ENCODE measurements around the gene NPNT.

NPNT gene

GRCh38 chr4:105924341-105924740 is 29.1 kb downstream of the NPNT start:
- Histone ChIP-seq H3K36me3 (ENCODE audit: insufficient read depth, low read length) (no peaks in the 10 kb centered on the region), H3K9me2 (replicated peaks; ENCODE audit: low read depth, low read length) (no peaks in the 10 kb centered on the region), H3K4me2 (ENCODE audit: low read depth, low read length, poor library complexity, severe bottlenecking) (peak overlapping the region; percentile 68), H3K4me3 (ENCODE audit: low read length, poor library complexity, severe bottlenecking) (peak overlapping the region; percentile 51), H3K9me3 (ENCODE audit: insufficient read depth, low read depth, low read length) (no peaks in the 10 kb centered on the region), H3K4me1 (ENCODE audit: insufficient read depth, low read length, poor library complexity, severe bottlenecking) (peaks cover 30% of the 10 kb centered on the region), H3K9ac (ENCODE audit: low read depth, low read length, poor library complexity, severe bottlenecking) (no peak overlapping the region), H4K20me1 (ENCODE audit: insufficient read depth, low read length, poor library complexity, severe bottlenecking) (no peaks in the 10 kb centered on the region), H2AFZ (ENCODE audit: low read length) (no peak overlapping the region), H3K79me2 (ENCODE audit: insufficient read depth, low read length) (no peaks in the 10 kb centered on the region), H3F3A (ENCODE audit: low read depth) (no peaks in the 10 kb centered on the region; the same call in 1 of the 2 replicates), H3K27me3 (ENCODE audit: insufficient read depth, low read length, poor library complexity, severe bottlenecking) (no peaks in the 10 kb centered on the region)
- TF ChIP-seq CTCF (conservative IDR thresholded peaks at IDR 0.05; ENCODE audit: low read length) (no peak), EZH2phosphoT487 (IDR thresholded peaks at IDR 0.05; ENCODE audit: borderline replicate concordance) (no peak)

- no peaks in the 10 kb centered on the region for H4K20me1 ChIP-seq (ENCODE audit: insufficient read depth, low read length, poor library complexity, severe bottlenecking)
- no peaks in the 10 kb centered on the region for H3K9me2 ChIP-seq (replicated peaks; ENCODE audit: low read depth, low read length)
- no peaks in the 10 kb centered on the region for H3K79me2 ChIP-seq (ENCODE audit: insufficient read depth, low read length)
- no peaks in the 10 kb centered on the region for H3K27me3 ChIP-seq (ENCODE audit: insufficient read depth, low read length, poor library complexity, severe bottlenecking)
- H3K4me1 ChIP-seq (ENCODE audit: insufficient read depth, low read length, poor library complexity, severe bottlenecking): no peaks in the 10 kb centered on the region
- no peaks in the 10 kb centered on the region for H3F3A ChIP-seq (ENCODE audit: low read depth)
- H3K4me3 ChIP-seq (ENCODE audit: low read length, poor library complexity, severe bottlenecking): no peak overlapping the region
- H2AFZ ChIP-seq (ENCODE audit: low read length): peak overlapping the region; percentile 74; the same call in 1 of the 2 replicates
- TF ChIP-seq CTCF (conservative IDR thresholded peaks at IDR 0.05; ENCODE audit: low read length) (no peak), EZH2phosphoT487 (IDR thresholded peaks at IDR 0.05; ENCODE audit: borderline replicate concordance) (no peak)
- H3K9ac ChIP-seq (ENCODE audit: low read depth, low read length, poor library complexity, severe bottlenecking): no peak overlapping the region
- H3K9me3 ChIP-seq (ENCODE audit: insufficient read depth, low read depth, low read length): no peaks in the 10 kb centered on the region
- no peaks in the 10 kb centered on the region for H3K36me3 ChIP-seq (ENCODE audit: insufficient read depth, low read length)
- no peak overlapping the region for H3K4me2 ChIP-seq (ENCODE audit: low read depth, low read length, poor library complexity, severe bottlenecking)
Measured at GRCh38 chr4:105930698-105931097, 35.4 kb downstream of the NPNT start.

GRCh38 chr4:105933083-105933482 is 37.8 kb downstream of the NPNT start:
- Histone ChIP-seq H3K4me3 (ENCODE audit: low read length, poor library complexity, severe bottlenecking) (no peak overlapping the region), H3K4me2 (ENCODE audit: low read depth, low read length, poor library complexity, severe bottlenecking) (no peak overlapping the region)

More at GRCh38 chr4:105933083-105933482, 37.8 kb downstream of the NPNT start:
- no peak overlapping the region for H3K9ac ChIP-seq (ENCODE audit: low read depth, low read length, poor library complexity, severe bottlenecking)
- H2AFZ ChIP-seq (ENCODE audit: low read length): 0 out of 2 replicates have a peak overlapping the region, but pooled peaks have one; percentile 42
- TF ChIP-seq CTCF (conservative IDR thresholded peaks at IDR 0.05; ENCODE audit: low read length): no peak
- no peak for TF ChIP-seq EZH2phosphoT487 (IDR thresholded peaks at IDR 0.05; ENCODE audit: borderline replicate concordance)
- H3K79me2 ChIP-seq (ENCODE audit: insufficient read depth, low read length): no peaks in the 10 kb centered on the region
- no peaks in the 10 kb centered on the region for H4K20me1 ChIP-seq (ENCODE audit: insufficient read depth, low read length, poor library complexity, severe bottlenecking)
- no peaks in the 10 kb centered on the region for H3F3A ChIP-seq (ENCODE audit: low read depth)
- H3K9me3 ChIP-seq (ENCODE audit: insufficient read depth, low read depth, low read length): no peaks in the 10 kb centered on the region
- no peaks in the 10 kb centered on the region for H3K9me2 ChIP-seq (replicated peaks; ENCODE audit: low read depth, low read length)
- no peaks in the 10 kb centered on the region for H3K36me3 ChIP-seq (ENCODE audit: insufficient read depth, low read length)
- no peaks in the 10 kb centered on the region for H3K4me1 ChIP-seq (ENCODE audit: insufficient read depth, low read length, poor library complexity, severe bottlenecking)
- H3K27me3 ChIP-seq (ENCODE audit: insufficient read depth, low read length, poor library complexity, severe bottlenecking): no peaks in the 10 kb centered on the region

Measured in Loucy (cell line).